C4-2B (cell line): Measurements from ENCODE around the gene RAB36.

Source experiments
- H3K27ac ChIP-seq: fragments of 450-650 bp; 2 replicates; pipeline ENCODE4 v1.5.1; 2017
- CTCF ChIP-seq: fragments of 450-650 bp; conservative IDR thresholded peaks from 2 replicates; pipeline ENCODE4 v1.5.1; 2017; ENCODE audit warnings: mild to moderate bottlenecking
- ZFX ChIP-seq: fragments of 450-650 bp; IDR thresholded peaks from 2 replicates; pipeline ENCODE4 v1.6.1; 2017

Gene RAB36

DNA sequence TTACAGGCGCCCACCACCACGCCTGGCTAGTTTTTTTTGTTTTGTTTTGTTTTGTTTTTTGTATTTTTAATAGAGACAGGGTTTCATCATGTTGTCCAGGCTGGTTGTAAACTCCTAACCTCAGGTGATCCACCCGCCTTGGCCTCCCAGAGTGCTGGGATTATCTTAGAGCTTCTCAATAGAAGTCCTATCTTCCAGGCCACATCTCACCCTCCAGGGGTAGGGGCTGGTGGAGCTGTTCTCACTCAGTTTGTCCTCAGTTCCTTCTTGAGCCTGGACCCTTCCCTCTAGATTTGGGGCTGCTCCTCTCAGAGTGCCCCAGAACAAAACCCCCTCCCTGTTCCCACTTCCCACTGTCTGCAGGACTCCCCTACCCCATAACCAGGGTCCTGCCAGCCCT, 66.3 kb downstream of the RAB36 start:
- TF ChIP-seq CTCF (no peak), ZFX (no peak)
- H3K27ac ChIP-seq, result no peak overlapping the region

DNA sequence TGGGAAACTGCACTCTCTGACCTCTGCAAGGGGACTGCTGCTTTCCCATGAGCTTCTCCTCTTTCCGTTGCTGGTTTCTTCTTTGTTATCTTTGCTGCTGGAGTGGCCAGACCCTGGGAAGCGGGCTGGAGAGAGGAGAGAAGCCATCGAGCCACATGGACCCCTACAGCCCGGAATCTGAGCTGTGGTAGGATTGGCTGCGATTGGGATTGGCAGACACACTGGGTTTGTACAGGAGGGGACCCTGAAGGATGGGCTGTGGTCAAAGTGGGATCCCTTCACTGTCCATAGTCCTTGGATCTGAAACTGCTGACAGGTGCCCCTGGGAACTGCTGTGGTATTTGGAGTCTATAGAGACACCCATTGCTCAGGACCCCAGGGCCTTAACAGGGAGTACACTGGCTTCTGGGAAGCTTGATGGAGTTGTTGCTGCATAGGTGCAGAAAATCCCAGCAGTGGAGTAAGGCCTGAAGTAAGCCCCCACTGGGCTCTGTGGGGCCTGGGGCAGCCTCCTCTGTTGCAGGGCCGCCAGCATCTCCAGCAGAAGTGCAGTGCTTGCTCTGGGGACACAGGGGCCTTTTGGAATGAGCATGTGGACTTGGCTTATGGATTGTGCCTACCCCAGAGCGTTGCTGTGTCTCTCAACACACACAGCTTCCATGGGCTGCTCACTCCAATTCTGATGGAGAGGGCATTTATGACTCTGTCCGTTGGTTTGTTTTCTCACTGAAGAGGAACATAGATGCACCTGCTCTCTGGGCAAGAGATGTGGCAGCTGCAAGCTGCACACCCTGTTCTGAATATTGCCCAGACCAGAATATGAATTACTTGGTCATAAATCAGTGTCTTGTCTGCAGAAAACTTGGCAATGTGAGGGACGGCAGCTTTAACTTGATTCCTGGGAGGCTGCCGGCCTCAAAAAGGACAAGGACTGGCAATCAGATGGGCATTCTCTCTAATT, 67.1 kb downstream of the RAB36 start:
- TF ChIP-seq ZFX, result no peak
- no peak for TF ChIP-seq CTCF
- no peak overlapping the region for H3K27ac ChIP-seq

DNA sequence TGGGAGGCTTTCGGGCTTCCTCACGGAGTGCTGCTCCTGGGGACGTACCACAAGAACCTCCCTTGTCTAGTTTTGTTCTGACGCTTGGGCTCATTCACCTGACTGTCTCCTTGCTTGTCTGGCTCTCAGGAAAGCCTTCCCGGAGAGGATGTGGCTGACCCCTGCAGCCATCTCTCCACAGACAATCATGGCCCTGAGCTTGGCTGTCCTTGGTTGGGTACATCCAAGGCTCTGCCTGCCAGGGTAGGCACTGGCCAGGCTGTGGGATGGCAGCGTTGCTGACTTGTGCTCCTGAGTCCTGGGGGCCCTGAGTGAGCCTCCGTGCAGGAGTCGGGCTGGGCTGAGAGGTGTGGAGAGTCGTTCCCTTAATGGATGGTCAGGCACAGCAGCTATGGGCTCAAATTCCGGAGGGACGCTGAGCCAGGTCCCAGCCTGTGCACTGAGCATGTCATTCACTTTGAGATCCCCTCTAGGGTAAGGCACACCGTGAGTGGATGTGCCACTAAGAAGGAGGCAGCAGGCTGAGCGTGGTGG, 67.8 kb downstream of the RAB36 start:
- no peak for TF ChIP-seq CTCF
- no peak for TF ChIP-seq ZFX
- no peak overlapping the region for H3K27ac ChIP-seq

DNA sequence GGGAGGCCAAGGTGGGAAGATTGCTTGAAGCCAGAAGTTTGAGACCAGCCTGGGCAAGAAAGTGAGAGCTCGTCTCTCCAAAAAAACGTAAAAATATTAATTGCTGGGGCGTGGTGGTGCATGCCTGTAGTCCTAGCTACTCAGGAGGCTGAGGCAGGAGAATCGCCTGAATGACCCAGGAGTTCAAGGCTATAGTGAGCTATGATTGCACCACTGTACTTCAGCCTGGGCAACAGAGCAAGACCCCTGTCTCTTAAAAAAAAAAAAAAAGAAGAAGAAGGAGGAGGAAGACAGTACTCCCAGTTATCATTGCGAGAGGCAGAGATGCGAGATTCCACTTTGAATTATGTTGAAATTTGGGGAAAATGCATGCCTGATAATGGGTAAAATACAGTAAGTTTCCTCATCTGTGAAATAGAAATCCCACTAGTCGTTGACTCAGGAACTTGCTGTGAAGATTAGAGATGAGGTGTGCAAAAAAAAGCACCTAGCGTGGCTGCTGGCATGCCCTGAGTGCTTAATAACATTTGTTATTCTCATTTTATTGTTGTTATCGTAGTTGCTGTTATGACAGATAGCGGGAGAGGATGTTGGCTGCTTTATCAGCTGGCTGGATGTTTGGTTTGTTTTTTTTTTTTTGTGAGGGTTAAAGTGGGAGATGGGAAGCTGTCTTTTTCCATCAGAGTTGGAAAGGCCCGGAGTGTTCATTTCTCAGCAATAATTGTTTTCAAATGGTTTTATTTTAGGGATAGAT, 68.5 kb downstream of the RAB36 start:
- TF ChIP-seq CTCF (no peak), ZFX (no peak)

More for the DNA sequence above, 68.5 kb downstream of the RAB36 start:
- H3K27ac ChIP-seq, result no peak overlapping the region
